K562 (cell line): ENCODE results near the gene MPDZ.

Source experiments
- CTBP1 ChIP-seq: fragments of 450-650 bp; IDR thresholded peaks from 2 replicates; pipeline ENCODE4 v1.6.1; 2016; ENCODE audit warnings: borderline replicate concordance
- FOXK1 ChIP-seq: sonication (generic); formaldehyde crosslinking; IDR thresholded peaks from 2 replicates; pipeline ENCODE4 v1.8.0; 2022; ENCODE audit warnings: missing genetic modification reagents, mild to moderate bottlenecking, borderline replicate concordance
- GTF3C2 ChIP-seq: IDR thresholded peaks from 3 replicates; pipeline ENCODE4 v1.6.1; 2011; ENCODE audit warnings: borderline replicate concordance, mild to moderate bottlenecking, moderate library complexity; ENCODE audit not compliant: insufficient read length; ENCODE audit errors: extremely low read depth
- NR2C2 ChIP-seq, 2 experiments: fragments of 200-800 bp in 1 of 2; sonication (Bioruptor generic) in 1 of 2; sonication (generic) in 1 of 2; formaldehyde crosslinking in 1 of 2; IDR thresholded peaks; 2 replicates each; pipeline versions ENCODE4 v1.6.1 to v1.8.0; 2016 to 2022; ENCODE audit warnings: mild to moderate bottlenecking in 1 of 2, missing compliant biosample characterization in 1 of 2, missing genetic modification characterization in 1 of 2, missing genetic modification reagents in 1 of 2
- PHB ChIP-seq: fragments of 250-450 bp; sonication (Bioruptor Pico); IDR thresholded peaks from 2 replicates; pipeline ENCODE4 v1.5.0; 2021

- TF ChIP-seq PHB (no peak), CTBP1 (no peak), FOXK1 (CRISPR knock-in tag) (no peak), NR2C2 (CRISPR knock-in tag; IDR thresholded peaks at IDR 0.05) (no peak), NR2C2 (tag; IDR thresholded peaks at IDR 0.05) (no peak), GTF3C2 (no peak)
Observed at GRCh38 chr9:13110766-13111417, 168.6 kb downstream of the MPDZ start.
